HG02571 (cell line): ENCODE data around the gene LRP2.
"Not testable (repeated sequence)": the region's sequence is repeated elsewhere in the genome, so short reads cannot be mapped to it uniquely, and the experiment has no call there.

Experiments used
- ATAC-seq: cut with Tn5 transposase; IDR thresholded peaks from one replicate; pipeline ENCODE4 v1.9.1; 2021; ENCODE audit warnings: mild to moderate bottlenecking, moderate library complexity; ENCODE audit not compliant: unreplicated experiment

Gene LRP2

DNA sequence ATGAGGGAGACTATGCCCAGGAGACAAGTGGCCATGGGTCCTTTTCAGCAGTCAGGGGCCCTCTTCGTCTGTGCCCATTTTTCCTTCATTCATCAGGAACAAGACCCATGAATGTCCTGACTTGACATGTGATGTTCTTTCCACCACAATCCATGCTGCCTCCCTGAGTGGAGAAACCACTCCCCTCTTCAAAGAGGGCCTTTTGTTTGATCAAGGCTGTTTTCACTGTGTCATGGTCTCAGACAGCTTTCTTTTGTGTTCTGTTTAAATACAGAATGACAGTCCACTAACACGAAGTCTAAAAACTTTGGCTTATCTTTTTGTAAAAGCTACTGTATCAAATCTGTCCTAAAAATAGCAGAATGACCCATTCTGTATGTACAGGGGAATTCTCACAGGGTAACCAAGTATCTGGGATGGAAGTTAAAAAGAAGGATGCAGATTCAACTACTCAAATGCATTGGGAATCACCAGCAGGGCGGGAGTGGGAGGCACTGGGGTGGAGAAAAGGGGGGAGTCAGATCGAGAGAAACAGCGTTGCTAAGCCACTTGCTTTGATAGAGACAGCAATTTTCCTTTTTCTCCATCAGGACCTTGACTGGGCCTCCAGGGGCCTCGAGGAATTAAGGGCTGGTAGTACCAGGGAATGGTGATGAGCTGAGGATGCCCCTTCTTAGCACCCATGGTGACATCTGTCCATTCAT lies 13.9 kb downstream of the LRP2 start:
- no peak for ATAC-seq

DNA sequence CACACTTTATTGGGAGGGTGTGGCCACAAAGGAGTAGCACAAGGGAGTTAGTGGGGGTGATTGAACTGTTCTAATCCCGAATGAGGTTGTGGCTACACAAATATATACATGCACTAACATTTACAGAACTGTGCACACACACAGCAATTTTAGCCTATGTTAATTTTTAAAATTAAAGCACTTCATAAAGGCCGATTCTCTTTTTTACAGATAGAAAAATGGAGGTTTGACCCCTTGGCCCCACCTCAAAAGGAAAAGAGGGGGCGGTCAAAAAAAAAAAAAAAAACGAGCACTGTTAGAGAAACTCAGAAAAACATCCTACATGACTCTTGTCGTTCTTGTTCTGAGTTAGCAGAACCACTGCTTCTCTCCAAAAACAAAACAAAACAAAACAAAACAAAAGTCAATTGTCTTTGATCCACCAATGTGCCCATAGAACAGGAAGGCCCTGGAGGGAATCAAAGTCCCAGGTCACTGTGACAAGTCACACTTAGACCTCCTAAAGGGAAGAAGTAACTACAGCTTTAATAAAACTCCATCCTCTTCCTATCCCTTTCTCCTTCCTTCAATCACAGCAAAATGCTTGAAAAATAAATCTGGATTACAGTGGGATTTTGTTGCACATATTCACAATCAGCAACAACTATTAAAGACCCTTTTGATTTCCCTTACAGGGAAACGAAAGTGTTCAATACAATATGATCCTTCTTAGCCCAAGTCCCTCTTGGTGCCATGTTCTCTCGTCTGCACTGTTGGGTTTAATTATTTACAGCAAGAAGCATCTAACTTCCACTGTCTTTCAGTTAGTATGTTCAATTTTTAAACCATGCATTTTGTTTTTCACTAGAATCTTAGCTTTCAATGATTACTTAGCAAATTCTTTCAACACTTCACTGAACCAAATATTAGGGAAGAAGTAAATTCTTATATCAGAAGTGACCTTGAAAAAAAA lies 16.6 kb downstream of the LRP2 start:
- no peak for ATAC-seq

DNA sequence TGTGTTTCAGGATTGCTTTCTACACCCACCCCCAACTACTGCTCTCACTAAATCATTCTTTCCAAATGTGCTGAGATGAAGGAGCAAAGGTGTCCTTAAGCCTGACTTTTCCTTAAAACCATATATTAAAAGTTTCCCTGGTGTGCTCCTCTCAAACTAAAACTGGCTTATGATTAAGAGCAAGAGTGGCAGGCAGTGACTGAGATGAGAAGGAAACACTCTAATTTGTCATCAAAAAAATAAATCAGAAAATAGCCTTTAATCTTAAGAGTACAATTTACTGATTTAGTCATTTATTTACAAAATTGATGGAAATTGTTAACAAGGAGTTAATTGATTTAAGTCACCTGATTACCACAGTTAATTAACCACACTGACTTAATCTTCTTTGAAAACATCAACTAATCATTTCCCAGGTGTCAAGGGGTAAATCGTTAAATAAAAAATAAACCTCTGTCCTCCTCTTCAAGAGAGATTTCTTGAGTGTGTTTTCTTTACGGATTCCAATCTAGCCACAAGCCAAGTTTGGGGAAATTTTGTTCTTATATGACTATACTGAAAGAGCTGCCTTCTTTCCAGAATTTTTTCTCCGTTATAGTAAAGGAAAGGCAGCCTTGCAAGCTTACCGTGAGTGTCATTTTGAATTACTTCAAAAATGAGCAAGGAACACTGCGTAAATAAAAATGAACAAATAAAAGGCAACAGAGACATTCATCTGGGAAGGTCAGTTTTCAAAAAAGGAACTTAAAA lies 17.4 kb downstream of the LRP2 start:
- no peak for ATAC-seq

DNA sequence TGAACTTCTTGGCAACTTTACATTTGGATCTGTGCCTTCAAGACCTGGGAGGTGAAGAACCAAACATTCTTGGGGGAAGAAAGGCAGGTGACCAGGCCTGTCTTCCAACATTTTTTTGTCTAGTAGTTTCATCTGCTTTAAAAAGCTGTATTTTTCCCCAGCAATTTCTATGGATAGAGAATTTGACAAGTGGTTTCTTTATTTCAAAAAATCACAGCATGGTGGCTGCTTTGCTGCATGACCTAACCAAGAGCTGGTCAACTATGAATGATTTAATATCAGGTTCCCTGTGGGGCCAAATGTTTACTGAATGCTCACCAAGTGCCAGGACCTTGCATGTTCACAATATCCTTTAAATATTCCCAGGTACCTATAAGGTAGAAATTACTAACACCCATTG lies 19.1 kb downstream of the LRP2 start:
- no peak for ATAC-seq

DNA sequence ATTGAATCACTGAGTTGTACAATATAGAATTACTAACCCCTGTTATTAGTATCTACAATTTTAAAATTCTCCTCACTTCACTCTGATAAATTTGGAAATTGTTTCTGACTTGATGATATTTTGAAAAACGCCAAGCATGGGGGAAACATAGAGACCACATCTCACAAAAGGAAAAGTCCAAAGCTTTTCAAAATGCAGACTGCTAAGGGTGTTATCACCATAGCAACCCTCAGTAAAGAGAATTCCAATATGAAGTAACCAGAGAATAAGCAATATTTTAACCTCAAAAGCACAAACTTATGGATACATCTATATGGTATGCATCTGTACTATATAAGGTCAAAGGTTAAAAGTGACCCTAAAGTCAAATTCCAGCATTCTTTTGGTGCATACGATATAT lies 22.7 kb downstream of the LRP2 start:
- no peak for ATAC-seq

DNA sequence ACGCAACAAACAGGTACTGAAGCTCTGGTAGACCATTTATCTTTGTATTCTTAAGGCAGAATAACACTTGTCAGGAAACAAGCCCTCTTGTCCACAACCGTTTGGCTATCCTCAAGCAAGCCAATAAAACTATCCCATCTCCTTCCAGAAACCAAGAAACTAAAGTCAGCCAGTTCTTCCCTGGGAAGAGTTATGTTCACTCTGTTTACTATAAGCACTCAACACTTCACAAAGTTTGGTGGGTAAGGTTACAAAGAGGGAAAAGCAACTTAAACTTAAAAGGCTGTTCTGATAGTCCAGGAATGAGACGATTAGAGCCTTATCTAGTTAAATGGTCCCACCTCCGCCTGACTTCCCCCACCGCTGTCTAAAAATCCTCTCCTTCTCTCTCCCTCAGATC lies 25.6 kb downstream of the LRP2 start:
- ATAC-seq = no peak

DNA sequence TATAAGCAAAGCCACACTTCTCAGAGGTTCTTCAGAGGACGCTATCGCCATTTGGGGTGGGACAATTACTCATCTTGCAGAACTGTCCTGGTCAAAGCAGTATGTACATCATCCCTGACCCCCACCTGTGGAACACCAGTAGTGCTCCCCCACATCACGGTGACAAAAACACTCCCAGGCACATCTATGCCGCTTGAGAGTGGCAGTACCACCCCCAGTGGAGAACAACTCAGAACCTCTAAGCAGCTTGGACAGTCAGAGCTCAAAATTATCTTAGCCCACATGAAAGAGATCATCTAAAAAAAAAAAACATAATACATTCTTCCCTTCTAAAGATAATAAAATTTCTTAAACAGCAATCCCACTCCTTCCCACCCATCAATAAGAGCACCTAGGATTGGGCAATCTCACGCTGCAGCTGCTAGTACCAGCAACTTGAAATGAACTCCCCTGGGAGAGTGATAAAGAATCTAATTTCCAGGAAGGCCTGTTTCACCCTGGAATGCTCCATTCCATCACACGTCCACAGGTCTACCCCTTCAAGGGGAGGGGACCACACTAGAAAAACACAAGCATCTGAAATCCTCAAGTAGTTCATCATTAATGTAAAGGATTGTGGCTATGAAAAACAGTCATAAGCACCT lies 31.7 kb downstream of the LRP2 start:
- no peak for ATAC-seq

DNA sequence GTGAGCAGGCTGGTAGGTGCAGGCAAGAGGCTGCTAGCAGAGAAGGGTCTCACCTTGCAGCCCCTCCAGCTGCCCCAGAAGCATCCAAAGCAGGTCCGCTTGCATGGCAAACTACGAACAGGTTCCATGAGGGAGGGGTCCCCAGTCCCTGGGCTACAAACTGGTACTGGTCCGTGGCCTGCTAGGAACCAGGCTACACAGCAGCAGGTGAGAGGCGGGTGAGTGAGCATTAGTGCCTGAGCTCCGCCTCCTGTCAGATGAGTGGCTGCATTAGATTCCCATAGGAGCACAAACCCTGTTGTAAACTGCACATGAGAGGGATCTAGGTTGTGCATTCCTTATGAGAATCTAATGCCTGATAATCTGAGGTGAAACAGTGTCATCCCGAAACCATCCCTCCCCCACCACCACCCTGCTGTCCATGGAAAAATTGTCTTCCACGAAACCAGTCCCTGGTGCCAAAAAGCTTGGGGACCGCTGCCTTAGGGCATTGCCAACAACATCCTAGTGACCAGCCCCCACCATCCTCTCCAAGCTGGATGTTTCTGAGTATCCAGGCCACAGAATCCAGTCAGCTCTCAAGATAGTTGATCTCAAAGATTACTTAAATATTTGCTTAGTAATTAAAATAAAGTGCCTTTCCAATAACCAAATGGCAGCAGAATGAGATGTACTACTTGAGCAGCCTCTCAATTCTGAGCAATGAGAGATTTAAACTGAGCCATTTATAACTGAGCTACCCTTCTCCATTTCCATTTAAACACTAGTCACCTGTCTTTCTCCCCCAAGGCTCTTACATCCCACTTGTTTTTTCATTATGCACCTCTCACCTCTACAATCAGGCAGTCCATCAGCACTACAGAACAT lies 32.4 kb downstream of the LRP2 start:
- no peak for ATAC-seq

DNA sequence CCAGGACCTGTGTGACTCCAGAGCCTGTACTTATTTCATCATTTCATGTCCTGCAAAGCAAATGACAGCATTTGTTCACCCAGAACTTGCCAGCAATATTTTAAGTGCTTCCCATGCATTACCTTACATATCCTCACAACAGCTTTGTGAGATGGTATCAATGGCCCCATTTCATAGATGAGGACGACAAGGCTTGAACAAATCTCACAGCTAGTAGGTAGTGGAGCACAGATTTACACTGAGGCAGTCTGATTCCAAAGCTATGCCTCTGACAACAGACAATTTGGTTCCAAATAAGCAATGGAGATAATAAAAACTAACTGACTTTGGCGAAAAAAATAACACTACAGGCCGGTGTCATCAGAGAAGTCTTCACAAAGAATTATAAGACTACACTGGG lies 33.5 kb downstream of the LRP2 start:
- no peak for ATAC-seq

DNA sequence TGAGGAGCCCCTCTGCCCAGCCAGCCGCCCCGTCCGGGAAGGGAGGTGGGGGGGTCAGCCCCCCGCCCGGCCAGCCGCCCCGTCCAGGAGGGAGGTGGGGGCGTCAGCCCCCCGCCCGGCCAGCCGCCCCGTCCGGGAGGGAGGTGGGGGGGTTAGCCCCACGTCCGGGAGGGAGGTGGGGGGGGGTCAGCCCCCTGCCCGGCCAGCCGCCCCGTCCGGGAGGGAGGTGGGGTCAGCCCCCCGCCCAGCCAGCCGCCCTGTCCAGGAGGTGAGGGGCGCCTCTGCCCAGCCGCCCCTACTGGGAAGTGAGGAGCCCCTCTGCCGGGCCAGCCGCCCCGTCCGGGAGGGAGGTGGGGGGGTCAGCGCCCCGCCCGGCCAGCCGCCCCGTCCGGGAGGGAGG lies 34.5 kb downstream of the LRP2 start:
- not testable (repeated sequence) for ATAC-seq

DNA sequence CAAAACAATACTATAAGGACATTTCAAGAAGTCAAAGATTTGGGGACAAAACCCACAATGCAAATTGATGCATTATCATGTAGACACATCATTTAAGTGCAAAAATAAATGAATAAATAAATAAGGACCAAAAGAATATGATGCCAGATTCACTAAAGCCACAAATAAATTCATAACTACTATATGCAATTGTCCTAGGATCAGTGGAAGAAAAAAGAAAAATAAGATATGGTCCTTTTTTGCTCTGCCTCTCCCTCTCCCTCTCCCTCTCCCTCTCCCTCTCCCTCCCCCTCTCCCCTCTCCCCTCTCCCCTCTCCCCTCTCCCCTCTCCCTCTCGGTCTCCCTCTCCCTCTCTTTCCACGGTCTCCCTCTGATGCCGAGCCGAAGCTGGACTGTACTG lies 36.4 kb downstream of the LRP2 start:
- not testable (repeated sequence) for ATAC-seq

DNA sequence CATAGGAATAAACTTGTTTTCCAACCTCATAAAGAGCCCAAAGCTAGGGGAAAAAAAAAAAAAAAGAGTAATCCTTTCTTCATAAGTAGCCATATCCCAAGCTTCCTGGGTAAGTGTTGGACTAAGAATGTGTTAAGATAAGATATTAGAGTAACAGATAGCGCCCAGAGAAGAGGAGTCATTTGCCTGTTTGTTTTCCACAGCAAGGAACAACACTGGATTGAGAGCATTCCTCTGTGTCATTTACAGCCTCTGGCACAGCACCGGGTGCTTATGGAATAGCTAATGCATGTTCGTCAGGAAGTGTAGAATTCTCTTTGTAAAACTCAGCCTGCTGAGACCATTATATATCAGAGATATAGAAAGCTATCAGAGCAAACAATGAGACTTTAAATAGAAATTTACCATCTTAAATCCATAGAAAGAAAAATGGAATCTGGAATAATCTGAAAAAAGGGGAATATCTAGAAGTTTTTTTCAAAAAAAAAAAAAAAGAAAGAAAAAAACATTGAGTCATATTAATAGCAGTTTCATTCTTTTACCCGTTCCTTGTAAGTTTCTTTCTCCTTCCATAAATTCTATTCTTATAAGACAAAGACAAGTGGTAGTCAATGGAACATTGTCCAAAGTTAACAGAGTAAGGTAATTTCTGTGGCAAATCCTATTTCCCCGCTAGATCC lies 37.6 kb downstream of the LRP2 start:
- ATAC-seq = no peak

DNA sequence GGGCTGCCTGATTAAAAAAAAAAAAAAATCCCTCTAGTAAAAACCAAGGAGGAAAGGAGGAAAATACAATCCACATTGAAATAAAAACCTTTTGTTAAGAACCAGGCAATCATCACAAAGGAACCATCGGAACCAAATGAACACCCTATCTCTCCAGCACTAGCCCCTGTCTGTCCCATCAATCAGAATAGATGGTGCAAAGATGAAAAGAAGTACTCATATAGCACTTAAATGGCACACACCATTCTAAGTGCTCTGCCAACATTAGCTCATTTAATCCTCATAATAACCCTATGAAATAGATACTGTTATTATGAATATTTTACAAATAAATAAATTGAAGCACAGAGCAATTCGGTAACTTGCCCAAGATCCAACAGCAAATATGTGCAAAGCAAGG lies 38.5 kb downstream of the LRP2 start:
- no peak for ATAC-seq

DNA sequence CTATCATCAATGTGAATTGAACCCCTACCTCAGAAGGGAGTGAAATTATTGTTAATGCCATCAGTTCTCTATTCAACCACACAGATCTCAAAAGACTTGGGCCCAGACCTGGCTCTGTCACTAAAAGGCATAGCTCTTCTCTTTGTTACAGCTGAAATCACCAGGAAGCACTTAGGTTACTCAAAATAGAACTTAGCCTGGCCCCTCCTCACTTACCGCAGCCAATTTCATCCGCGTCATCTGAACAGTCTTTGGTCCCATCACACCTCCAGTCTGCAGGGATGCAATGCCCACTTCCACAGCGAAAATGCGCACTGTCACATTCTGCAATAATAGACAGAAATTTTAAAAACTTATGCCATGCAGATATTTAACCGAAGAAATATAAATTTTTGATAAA lies 41.8 kb downstream of the LRP2 start:
- ATAC-seq = no peak

DNA sequence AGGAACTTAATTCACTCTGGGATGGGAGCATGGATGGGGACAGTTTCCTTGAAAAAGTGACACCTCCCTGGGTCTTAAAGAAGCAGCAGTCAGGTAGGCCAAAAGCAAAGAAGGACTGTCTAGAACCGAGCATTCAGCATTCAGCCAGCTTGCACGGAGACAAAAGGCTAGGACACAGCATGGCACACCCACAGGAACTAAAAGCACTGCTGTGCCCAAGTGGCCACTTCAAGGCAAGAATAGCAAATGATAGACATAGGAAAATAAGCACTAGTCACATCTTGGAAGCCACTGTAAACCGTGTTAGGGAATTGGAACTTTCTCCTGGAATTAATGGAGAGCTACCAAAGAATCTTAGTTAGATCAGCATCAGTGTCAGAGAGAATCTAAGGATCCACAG lies 47.0 kb downstream of the LRP2 start:
- no peak for ATAC-seq

DNA sequence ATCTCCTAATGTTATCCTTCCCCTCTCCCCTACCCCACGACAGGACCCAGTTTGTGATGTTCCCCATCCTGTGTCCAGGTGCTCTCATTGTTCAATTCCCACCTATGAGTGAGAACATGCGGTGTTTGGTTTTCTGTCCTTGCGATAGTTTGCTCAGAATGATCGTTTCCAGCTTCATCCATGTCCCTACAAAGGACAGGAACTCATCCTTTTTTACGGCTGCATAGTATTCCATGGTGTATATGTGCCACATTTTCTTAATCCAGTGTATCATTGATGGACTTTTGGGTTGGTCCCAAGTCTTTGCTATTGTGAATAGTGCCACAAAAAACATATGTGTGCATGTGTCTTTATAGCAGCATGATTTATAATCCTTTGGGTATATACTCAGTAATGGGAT lies 54.0 kb downstream of the LRP2 start:
- ATAC-seq = not testable (repeated sequence)

DNA sequence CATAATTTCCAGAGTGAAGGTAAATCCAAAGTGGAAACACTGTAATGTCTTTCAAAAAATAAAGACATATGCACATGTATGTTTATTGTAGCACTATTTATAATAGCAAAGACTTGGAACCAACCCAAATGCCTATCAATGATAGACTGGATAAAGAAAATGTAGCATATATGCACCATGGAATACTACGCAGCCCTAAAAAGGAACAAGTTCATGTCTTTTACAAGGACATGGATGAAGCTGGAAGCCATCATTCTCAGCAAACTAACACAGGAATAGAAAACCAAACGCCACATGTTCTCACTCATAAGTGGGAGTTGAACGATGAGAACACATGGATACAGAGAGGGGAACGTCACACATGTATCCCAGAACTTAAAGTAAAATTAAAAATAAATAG lies 57.6 kb downstream of the LRP2 start:
- ATAC-seq = not testable (repeated sequence)

DNA sequence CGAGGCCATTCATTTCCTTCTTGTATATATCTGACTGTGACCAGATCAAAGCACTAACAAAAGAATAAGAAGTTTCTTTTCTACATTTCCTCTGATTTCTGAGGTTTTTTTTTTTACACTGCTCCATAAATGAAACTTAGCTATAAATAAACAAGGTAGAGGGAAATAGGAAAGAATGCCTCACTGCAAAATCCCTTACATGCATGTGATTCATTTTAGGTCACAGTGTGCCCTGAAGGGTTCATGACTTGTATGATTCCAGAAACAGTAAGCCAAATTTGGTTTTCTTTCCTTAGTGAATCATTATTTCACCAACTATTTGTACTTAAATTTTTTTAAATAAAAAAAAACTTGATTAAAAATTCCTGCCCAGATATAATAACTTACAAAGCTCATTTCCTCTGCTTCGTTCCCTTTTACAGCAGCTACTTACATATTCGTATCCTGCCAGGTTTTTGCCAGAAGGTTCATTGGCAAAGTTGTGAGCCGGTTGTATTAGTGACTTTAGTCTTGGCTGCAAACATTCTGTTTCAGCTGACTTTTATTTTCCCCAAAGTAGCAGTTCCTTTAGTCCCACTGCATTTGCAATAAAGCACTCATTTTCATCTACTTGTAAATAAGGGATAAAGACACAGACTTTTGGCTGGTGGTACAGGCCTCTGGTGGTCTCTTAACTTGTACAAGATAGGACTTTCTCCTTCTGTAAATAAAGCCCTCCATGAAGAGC lies 58.6 kb downstream of the LRP2 start:
- no peak for ATAC-seq

DNA sequence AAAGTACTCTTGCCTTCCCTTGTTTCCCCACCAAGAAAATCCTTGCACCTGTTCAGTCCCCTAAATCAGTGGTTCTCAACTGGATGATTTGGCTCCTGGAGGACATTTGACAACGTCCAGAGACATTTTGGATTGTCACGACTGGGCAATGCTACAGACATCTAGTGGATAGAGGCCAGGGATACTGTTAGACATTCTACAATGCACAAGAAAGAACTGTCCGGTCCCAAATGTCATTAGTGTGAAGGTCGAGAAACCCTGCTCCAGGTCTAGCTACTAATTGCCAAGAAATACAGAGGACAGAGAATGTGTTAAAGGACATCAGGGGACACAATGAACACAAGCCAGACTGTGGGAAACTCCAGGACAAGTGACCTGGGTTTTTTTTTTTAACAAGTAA lies 60.0 kb downstream of the LRP2 start:
- ATAC-seq = no peak
